GM12892 (cell line): ENCODE data around the gene NFRKB.
"Not testable (repeated sequence)": the region's sequence is repeated elsewhere in the genome, so short reads cannot be mapped to it uniquely, and the experiment has no call there.

Experiments used
- DNase-seq: peaks from one replicate; pipeline ENCODE4 v3.0.0; 2011; ENCODE audit not compliant: insufficient read length
- FAIRE-seq: peaks from 2 replicates; lab custom pipeline; 2011; peaks lifted over from hg19 to GRCh38; lab: Jason Lieb, UNC
- POLR2A ChIP-seq: IDR thresholded peaks from 2 replicates; pipeline ENCODE4 v1.6.1; 2011; ENCODE audit warnings: low read depth, low read length, control low read depth
- POLR2AphosphoS5 ChIP-seq: IDR thresholded peaks from 2 replicates; pipeline ENCODE4 v1.6.1; 2011; ENCODE audit warnings: low read depth, low read length, control low read depth
- TAF1 ChIP-seq: IDR thresholded peaks from 2 replicates; pipeline ENCODE4 v1.6.1; 2011; ENCODE audit warnings: low read depth, mild to moderate bottlenecking, control low read depth, low read length, borderline replicate concordance

Gene NFRKB

GRCh38 chr11:129853518-129854231 is 41.7 kb downstream of the NFRKB start:
- no peak for FAIRE-seq
- no peak for DNase-seq
- no peak for TF ChIP-seq POLR2AphosphoS5
- TF ChIP-seq POLR2A: no peak

- TF ChIP-seq POLR2A (no peak), POLR2AphosphoS5 (no peak), TAF1 (no peak)
- FAIRE-seq (no peak), DNase-seq (no peak)
Observed at GRCh38 chr11:129852125-129852740, 43.1 kb downstream of the NFRKB start.

- FAIRE-seq: no peak
- no peak for TF ChIP-seq POLR2AphosphoS5
- TF ChIP-seq TAF1: no peak
- no peak for TF ChIP-seq POLR2A
- no peak for DNase-seq
Observed at GRCh38 chr11:129849447-129850130, 45.8 kb downstream of the NFRKB start.

GRCh38 chr11:129847361-129847760 is 48.0 kb downstream of the NFRKB start:
- not testable (repeated sequence) for FAIRE-seq, DNase-seq

- FAIRE-seq (peak; percentile 21), DNase-seq (no peak)
- TF ChIP-seq POLR2AphosphoS5 (no peak), POLR2A (no peak)
Observed at GRCh38 chr11:129846508-129847335, 48.7 kb downstream of the NFRKB start.
